Fibroblast of pulmonary artery (primary cell): ENCODE measurements around the gene FRMD4A.

Source experiments
- DNase-seq: peaks from one replicate; pipeline ENCODE4 v3.0.0-alpha.2; 2010; ENCODE audit warnings: low read depth
- H3K4me3 ChIP-seq: replicated peaks from 2 replicates; pipeline ENCODE4 v1.5.1; 2011; ENCODE audit warnings: low read depth, mild to moderate bottlenecking, control low read depth, low read length, moderate library complexity
- CTCF ChIP-seq: IDR thresholded peaks from 2 replicates; pipeline ENCODE4 v1.5.1; 2011; ENCODE audit warnings: mild to moderate bottlenecking, control low read depth, low read length, inconsistent platforms; ENCODE audit errors: missing control alignments

FRMD4A gene

GRCh38 chr10:14131261-14131960, 199.3 kb downstream of the FRMD4A start:
- no peak for DNase-seq
- no peak overlapping the region for H3K4me3 ChIP-seq
- no peak for TF ChIP-seq CTCF

- no peak for TF ChIP-seq CTCF
- no peak for DNase-seq
- no peak overlapping the region for H3K4me3 ChIP-seq
Measured at GRCh38 chr10:14129770-14130169, 201.0 kb downstream of the FRMD4A start.

- H3K4me3 ChIP-seq: no peak overlapping the region
- no peak for DNase-seq
- no peak for TF ChIP-seq CTCF
Measured at GRCh38 chr10:14128519-14128918, 202.2 kb downstream of the FRMD4A start.

GRCh38 chr10:14126697-14127440, 203.9 kb downstream of the FRMD4A start:
- no peak for TF ChIP-seq CTCF
- peak; percentile 20 for DNase-seq
- no peak overlapping the region for H3K4me3 ChIP-seq

- DNase-seq: no peak
- H3K4me3 ChIP-seq: no peak overlapping the region
- TF ChIP-seq CTCF: no peak
Measured at GRCh38 chr10:14125564-14125963, 205.2 kb downstream of the FRMD4A start.

GRCh38 chr10:14124941-14125340, 205.8 kb downstream of the FRMD4A start:
- TF ChIP-seq CTCF: no peak
- no peak overlapping the region for H3K4me3 ChIP-seq
- peak; percentile 7 for DNase-seq
